CD14-positive monocyte (primary cell): Measurements from ENCODE around the gene ZBTB17. TPM values are rescaled to one million over a fixed set of nuclear protein-coding genes. Genes with fewer than 3 reads are reported as not detected.

Experiments
- DNase-seq, 3 donors: peaks; one replicate each; pipeline ENCODE4 v3.0.0-alpha.2; 2011 to 2022
- H2AFZ ChIP-seq: 2 replicates; pipeline ENCODE4 v1.6.0; 2012; ENCODE audit warnings: mild to moderate bottlenecking, low read depth, low read length, inconsistent platforms; ENCODE audit not compliant: insufficient read depth, poor library complexity, severe bottlenecking
- H3K27ac ChIP-seq, 2 donors: 1 replicate in 1 of 2; 2 replicates in 1 of 2; pipeline ENCODE4 v1.5.1; 2012 to 2013; ENCODE audit warnings: low read length in 2 of 2, control low read depth in 1 of 2, inconsistent platforms in 1 of 2, low read depth in 1 of 2, mild to moderate bottlenecking in 1 of 2
- H3K27me3 ChIP-seq, 2 donors: one replicate each; pipeline versions ENCODE4 v1.6.0 to v1.6.1; 2011 to 2013; ENCODE audit warnings: low read length in 2 of 2; ENCODE audit not compliant: control insufficient read depth in 2 of 2, insufficient read depth in 2 of 2
- H3K36me3 ChIP-seq, 2 donors: replicated peaks in 1 of 2; 1 replicate in 1 of 2; 2 replicates in 1 of 2; pipeline versions ENCODE4 v1.5.1 to v1.6.1; 2012 to 2013; ENCODE audit warnings: low read length in 2 of 2, control low read depth in 1 of 2, inconsistent platforms in 1 of 2, mild to moderate bottlenecking in 1 of 2; ENCODE audit not compliant: insufficient read depth in 2 of 2, control insufficient read depth in 1 of 2
- H3K4me1 ChIP-seq, 2 donors: 1 replicate in 1 of 2; 2 replicates in 1 of 2; pipeline versions ENCODE4 v1.5.1 to v1.6.1; 2012 to 2013; ENCODE audit warnings: low read length in 2 of 2, control low read depth in 1 of 2, inconsistent platforms in 1 of 2, mild to moderate bottlenecking in 1 of 2, moderate library complexity in 1 of 2; ENCODE audit not compliant: insufficient read depth in 2 of 2, control insufficient read depth in 1 of 2
- H3K4me2 ChIP-seq: replicated peaks from 2 replicates; pipeline ENCODE3; 2012; ENCODE audit warnings: low read length, moderate library complexity, mild to moderate bottlenecking; ENCODE audit not compliant: poor library complexity, severe bottlenecking; ENCODE audit errors: extremely low read depth
- H3K4me3 ChIP-seq, 3 experiments: fragments of 200-600 bp in 1 of 3; sonication (generic) in 1 of 3; replicated peaks in 1 of 3; 1 replicate in 2 of 3; 2 replicates in 1 of 3; pipeline ENCODE4 v1.5.1; 2011 to 2013; ENCODE audit warnings: low read length in 3 of 3, mild to moderate bottlenecking in 3 of 3, control low read depth in 2 of 3, low read depth in 2 of 3, inconsistent platforms in 1 of 3, moderate library complexity in 1 of 3
- H3K79me2 ChIP-seq: 2 replicates; pipeline ENCODE4 v1.6.0; 2012; ENCODE audit warnings: mild to moderate bottlenecking, control low read depth, inconsistent platforms, low read length, moderate library complexity; ENCODE audit not compliant: insufficient read depth
- H3K9ac ChIP-seq: 2 replicates; pipeline ENCODE4 v1.6.0; 2017; ENCODE audit warnings: low read length, mild to moderate bottlenecking; ENCODE audit not compliant: insufficient read depth, poor library complexity, severe bottlenecking
- H3K9me3 ChIP-seq, 2 donors: replicated peaks in 1 of 2; 1 replicate in 1 of 2; 2 replicates in 1 of 2; pipeline versions ENCODE4 v1.5.1 to v1.6.1; 2012 to 2013; ENCODE audit warnings: low read length in 2 of 2, control low read depth in 1 of 2; ENCODE audit not compliant: control insufficient read depth in 1 of 2, insufficient read depth in 1 of 2
- H4K20me1 ChIP-seq: 2 replicates; pipeline ENCODE4 v1.6.0; 2012; ENCODE audit warnings: mild to moderate bottlenecking, low read length, control low read depth, moderate library complexity; ENCODE audit not compliant: insufficient read depth
- H3K27ac Mint-ChIP-seq, 7 donors: one replicate each; pipeline ENCODE4 v1.8.0; 2020; ENCODE audit warnings: mild to moderate bottlenecking in 7 of 7, mixed read lengths in 7 of 7, moderate library complexity in 6 of 7, inconsistent platforms in 2 of 7
- H3K27me3 Mint-ChIP-seq, 3 donors: one replicate each; pipeline ENCODE4 v1.8.0; 2021 to 2022; ENCODE audit warnings: low read depth in 3 of 3, mild to moderate bottlenecking in 3 of 3, mixed read lengths in 3 of 3, moderate library complexity in 3 of 3, inconsistent platforms in 1 of 3
- H3K36me3 Mint-ChIP-seq, 2 donors: one replicate each; pipeline ENCODE4 v1.8.0; 2020; ENCODE audit warnings: mixed read lengths in 2 of 2, inconsistent platforms in 1 of 2, mild to moderate bottlenecking in 1 of 2
- H3K4me1 Mint-ChIP-seq: one replicate; pipeline ENCODE4 v1.8.0; 2020; ENCODE audit warnings: mild to moderate bottlenecking, mixed read lengths
- H3K4me3 Mint-ChIP-seq, 2 donors: one replicate each; pipeline ENCODE4 v1.8.0; 2020; ENCODE audit warnings: mild to moderate bottlenecking in 2 of 2, mixed read lengths in 2 of 2, moderate library complexity in 1 of 2
- H3K9me3 Mint-ChIP-seq, 7 donors: one replicate each; pipeline ENCODE4 v1.8.0; 2020 to 2022; ENCODE audit warnings: mixed read lengths in 7 of 7, mild to moderate bottlenecking in 6 of 7, moderate library complexity in 6 of 7, inconsistent platforms in 2 of 7
- CTCF ChIP-seq: fragments of 200-600 bp; IDR thresholded peaks from one replicate; pipeline ENCODE4 v1.8.0; 2022; ENCODE audit warnings: antibody characterized with exemption, mild to moderate bottlenecking
- whole genome bisulfite sequencing: methylation state at CpG from one replicate; pipeline ENCODE4 v1.1.5; 2013; ENCODE audit warnings: missing lambda C conversion rate; ENCODE audit not compliant: insufficient coverage; 5-methylcytosine and 5-hydroxymethylcytosine counted together
- intact Hi-C, 2 donors: fragments of 100-400 bp; cut with micrococcal nuclease; formaldehyde crosslinking; loops; one replicate each; pipeline versions ENCODE4 v1.15.0 to v1.15.1; 2023
- polyA plus RNA-seq, 3 donors: library from polyadenylated mRNA; depleted of rRNA in 1 of 3; unstranded in 2 of 3; stranded (reverse) in 1 of 3; fragments of 300-500 nt in 2 of 3; fragments of >200 nt in 1 of 3; fragmentation: Illumina TruSeq in 2 of 3; gene quantifications; 1 replicate in 2 of 3; 2 replicates in 1 of 3; pipeline ENCODE4 v1.2.3, GENCODE V29; 2012 to 2021

Gene ZBTB17
- polyA plus RNA-seq, 3 donors, result 2.8 to 93.3 (median 7.6) TPM

GRCh38 chr1:15945011-15945831 is 30.7 kb downstream of the ZBTB17 start:
- Histone ChIP-seq H4K20me1 (peaks cover 95% of the 10 kb centered on the region), H3K27ac (no peak overlapping the region), H3K4me1 (peaks cover 21 to 27% of the 10 kb centered on the region in 2 donors), H3K4me2 (no peak overlapping the region), H3K36me3 (peaks cover 76 to 80% of the 10 kb centered on the region in 2 donors), H3K27me3 (no peaks in the 10 kb centered on the region), H3K9ac (no peak overlapping the region), H3K79me2 (peaks cover 25% of the 10 kb centered on the region), H2AFZ (no peak overlapping the region), H3K9me3 (no peaks in the 10 kb centered on the region), H3K4me3 (no peak overlapping the region)
- H3K36me3 Mint-ChIP-seq, result peaks cover 66 to 90% of the 10 kb centered on the region in 2 donors
- H3K27me3 Mint-ChIP-seq, result no peaks in the 10 kb centered on the region
- 97% methylated on average over 36 of the region's 39 CpGs for WGBS
- H3K4me3 Mint-ChIP-seq, result no peak overlapping the region
- peaks cover 0 to 1% (median 0%) of the 10 kb centered on the region in 7 donors for H3K9me3 Mint-ChIP-seq
- TF ChIP-seq CTCF, result no peak
- intact Hi-C loops, result no loop called here
- peaks cover 24% of the 10 kb centered on the region for H3K4me1 Mint-ChIP-seq
- DNase-seq, result no peak
- peak overlapping the region in 2 of 7 donors; percentile 53 to 79 for H3K27ac Mint-ChIP-seq

- Mint-ChIP-seq H3K4me1 (peaks cover 16% of the 10 kb centered on the region), H3K36me3 (peaks cover 73 to 98% of the 10 kb centered on the region in 2 donors), H3K4me3 (no peak overlapping the region), H3K9me3 (no peaks in the 10 kb centered on the region), H3K27ac (peak overlapping the region in 1 of 7 donors; percentile 30), H3K27me3 (no peaks in the 10 kb centered on the region)
- Histone ChIP-seq H3K4me3 (no peak overlapping the region), H3K79me2 (peaks cover 20% of the 10 kb centered on the region), H3K36me3 (peaks cover 83 to 88% of the 10 kb centered on the region in 2 donors), H3K9me3 (no peaks in the 10 kb centered on the region), H3K27me3 (no peaks in the 10 kb centered on the region), H2AFZ (no peak overlapping the region), H3K4me1 (peaks cover 13 to 19% of the 10 kb centered on the region in 2 donors), H4K20me1 (peaks cover 93% of the 10 kb centered on the region), H3K4me2 (no peak overlapping the region), H3K27ac (no peak overlapping the region), H3K9ac (no peak overlapping the region)
- WGBS, result 97% methylated on average over 55 of the region's 55 CpGs
- DNase-seq, result no peak
- no peak for TF ChIP-seq CTCF
- intact Hi-C loops, result loop anchor here in 1 of 2 donors (5.0 kb wide), 1 partner anchor 48 kb away; no protein-coding TSS in a partner anchor
Observed at GRCh38 chr1:15944308-15945010, 31.4 kb downstream of the ZBTB17 start.
